NCI-H2196 (cell line): ENCODE results near the gene DIP2C.
"Not testable (repeated sequence)": the region's sequence is repeated elsewhere in the genome, so short reads cannot be mapped to it uniquely, and the experiment has no call there.

ENCODE experiments used
- DNase-seq: peaks from one replicate; lab custom pipeline; 2025; ENCODE audit not compliant: unreplicated experiment; lab: John Stamatoyannopoulos, UW

Gene DIP2C

DNA sequence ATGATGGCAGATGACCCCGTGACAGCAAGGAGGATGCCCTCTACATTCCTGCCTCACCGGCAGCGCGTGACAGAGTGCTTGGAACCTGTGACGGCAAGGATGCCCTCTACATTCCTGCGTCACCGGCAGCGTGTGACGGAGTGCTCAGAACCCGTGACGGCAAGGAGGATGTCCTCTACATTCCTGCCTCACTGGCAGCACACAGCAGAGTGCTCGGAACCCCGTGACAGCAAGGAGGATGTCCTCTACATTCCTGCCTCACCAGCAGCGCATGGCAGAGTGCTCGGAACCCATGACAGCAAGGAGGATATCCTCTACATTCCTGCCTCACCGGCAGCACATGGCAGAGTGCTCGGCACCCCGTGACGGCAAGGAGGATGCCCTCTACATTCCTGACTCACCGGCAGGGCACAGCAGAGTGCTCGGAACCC lies 231.0 kb downstream of the DIP2C start:
- no peak for DNase-seq

DNA sequence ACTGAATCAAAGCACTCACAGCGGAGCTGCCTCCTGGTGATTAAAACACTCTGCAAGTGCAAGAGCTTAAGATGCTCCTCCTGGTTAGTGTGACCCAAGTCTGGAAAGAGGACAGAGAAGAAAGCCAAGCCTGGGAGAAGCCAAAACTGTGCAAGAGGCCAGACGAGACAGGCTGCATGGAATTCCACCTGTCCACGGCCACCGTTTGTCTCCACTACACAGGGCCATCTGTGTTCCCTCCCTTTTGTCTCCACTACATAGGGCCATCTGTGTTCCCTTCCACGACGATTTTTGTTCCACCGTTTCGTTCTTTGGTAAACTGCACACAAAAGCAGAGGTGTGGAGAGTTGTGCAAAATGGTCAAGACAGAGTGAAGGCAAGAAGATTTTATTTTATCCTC lies 233.0 kb downstream of the DIP2C start:
- no peak for DNase-seq

DNA sequence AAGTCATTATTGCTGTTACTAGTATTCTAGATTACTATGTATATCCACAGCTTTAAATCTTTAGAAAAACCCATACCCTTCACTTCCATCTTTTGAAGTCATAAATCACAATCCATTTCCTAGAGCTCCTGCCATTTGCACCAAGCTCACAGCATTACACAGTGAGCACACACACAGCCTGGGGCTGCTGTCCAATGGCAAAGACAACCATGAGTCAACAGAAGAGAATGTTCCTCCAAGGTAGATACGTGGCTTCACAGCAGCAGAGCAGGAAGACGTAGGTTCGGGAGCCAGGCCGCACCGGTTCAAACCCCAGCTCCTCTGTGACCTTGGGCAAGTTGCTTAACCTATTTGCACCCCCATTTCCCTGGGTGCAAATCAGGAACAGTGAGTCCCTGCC lies 234.6 kb downstream of the DIP2C start:
- DNase-seq, result no peak

DNA sequence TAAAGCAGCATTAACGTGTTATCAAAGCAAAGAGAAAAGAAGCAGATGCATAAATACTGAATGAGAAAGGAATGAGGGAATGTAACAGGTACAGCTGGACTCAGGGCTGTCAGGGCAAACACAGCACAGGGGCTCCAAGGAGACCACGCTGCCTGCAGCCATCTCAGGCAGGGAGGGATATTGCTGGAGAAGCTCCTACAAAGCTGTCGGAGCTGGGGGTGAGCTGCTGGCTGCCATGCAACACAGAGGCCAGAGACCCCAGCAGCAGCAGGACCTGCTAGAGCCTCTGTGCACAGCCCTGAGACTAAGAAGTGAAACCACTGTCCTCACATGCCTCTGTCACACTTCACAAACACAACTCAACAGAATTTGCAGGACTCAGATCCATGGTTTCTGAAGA lies 235.8 kb downstream of the DIP2C start:
- no peak for DNase-seq

DNA sequence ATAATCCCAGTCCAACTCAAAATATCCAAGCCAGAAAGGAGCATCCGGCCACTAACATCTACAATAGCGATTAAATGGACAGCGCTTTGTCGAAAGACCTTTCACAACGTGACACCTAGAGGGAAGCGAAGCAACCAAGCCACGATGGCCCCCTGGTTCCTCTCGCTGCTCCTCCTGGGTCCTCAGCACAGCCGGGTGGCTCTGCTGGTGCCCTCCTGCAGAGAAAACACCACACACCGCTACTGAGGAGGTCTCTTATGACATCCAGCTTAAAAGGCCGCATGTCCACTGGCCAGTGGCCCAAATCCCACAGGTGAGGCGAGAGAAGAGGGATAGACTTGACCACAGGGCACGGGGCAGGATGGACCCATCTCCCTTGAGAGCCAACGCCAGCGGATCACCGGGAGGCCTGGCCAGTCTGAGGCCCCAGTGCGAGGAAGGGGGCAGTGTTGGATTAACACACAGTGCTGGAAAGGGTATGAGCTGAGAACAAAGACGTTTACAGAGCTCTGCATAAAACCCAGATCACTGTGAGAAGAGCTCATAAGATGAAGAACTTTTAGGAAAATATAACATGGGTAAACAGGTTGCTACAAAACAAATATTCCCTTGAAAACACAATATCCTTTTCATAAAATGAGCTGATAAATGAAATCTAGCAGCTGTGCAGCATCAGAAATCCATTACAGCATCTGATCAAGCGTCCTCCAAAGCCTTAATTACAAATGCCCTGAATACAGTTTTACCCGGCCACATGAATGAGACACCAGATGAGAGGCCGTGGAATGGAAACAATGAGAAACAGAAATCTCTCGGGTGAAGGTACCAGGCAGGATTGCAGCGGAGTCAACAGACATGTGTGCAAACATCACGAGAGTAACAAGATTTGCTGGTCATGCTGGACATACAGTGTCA lies 236.7 kb downstream of the DIP2C start:
- no peak for DNase-seq

DNA sequence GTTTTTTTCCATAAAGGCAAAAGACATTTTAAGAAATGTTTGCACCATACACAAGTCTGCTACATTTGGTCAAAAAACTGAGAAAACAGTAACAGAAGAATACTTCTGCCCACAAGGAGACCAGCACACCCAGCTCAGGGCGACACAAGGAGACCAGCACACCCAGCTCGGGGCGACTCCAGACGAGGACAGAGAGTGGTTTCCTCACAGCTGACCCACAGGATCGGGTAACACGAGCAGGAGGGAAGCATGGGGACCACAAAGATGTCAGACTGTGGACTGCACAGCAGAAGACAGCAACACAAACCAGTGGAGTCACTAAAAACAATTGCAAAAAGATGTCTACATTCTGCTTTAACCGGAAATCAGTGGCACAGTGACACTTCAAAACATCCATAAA lies 237.6 kb downstream of the DIP2C start:
- no peak for DNase-seq

DNA sequence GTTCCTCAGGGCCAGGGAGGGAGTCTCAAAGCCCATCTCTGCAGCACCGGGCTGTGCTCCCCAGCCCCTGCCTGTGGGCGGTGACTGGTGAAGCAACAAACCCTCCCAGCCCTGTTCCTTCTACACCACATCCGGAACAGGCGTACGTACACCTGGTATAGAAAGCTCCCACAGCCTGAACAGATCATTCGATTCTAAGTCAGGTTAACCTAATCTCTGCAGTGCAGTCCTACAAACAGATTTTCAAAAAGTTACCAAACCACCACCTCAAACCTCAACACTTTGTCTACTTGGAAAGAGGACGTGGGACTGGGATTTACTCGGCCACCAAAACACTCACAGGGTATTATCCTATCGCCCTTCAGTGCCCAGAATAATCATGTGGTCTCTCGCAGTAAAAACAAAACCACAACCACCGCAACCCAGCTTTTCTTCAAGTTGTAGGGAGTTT lies 238.4 kb downstream of the DIP2C start:
- DNase-seq, result no peak

DNA sequence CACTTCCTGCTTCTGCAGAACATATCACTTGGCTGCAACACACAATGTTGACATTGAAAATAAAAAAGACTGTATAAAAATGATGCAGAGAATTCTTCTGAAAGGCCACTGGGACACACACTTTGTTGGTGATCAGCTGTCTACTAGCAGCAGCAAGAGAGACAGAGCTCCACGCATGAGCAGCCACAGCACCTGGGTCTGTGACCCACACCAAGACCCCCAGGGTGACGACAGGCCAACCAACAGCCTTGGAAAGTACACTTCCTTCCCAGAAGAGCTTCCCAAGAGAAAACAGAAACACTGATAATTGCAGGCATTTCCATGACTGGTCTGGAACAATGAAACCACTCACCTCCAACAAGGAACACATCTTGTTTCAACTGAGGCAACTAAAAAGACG lies 239.0 kb downstream of the DIP2C start:
- DNase-seq, result no peak

DNA sequence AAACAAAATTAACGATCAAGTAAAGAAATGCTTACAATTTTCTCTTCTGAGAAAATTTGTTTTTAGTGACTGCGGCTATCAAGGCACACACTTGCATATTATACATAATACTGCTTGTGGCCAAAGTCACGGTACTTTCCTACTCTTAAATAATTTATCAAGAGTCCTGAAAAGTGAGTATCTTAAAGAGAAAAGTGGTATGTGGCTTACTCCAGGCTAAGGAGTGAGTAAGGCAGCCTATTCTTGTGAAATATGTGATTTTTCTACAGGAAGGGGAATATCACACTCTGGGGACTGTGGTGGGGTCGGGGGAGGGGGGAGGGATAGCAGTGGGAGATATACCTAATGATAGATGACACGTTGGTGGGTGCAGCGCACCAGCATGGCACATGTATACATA lies 240.1 kb downstream of the DIP2C start:
- not testable (repeated sequence) for DNase-seq

DNA sequence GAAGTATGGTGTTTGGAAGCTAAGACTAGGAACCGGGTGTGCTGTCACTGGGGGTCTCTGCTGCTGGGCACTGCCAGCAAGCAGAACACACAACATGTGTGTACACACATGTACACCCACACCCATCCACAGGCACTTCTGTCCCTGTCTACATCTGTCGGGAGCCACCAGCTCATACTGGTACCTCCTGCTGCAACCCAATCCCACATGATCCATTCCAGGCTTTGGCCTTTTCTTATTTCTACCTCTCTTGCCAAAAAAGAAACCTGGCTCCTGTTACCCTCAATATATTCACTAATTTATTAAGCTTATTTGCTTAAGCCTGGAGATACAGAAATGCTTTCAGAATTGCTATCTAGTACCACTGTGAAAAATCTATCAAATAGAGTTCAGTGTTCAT lies 246.0 kb downstream of the DIP2C start:
- DNase-seq, result no peak

DNA sequence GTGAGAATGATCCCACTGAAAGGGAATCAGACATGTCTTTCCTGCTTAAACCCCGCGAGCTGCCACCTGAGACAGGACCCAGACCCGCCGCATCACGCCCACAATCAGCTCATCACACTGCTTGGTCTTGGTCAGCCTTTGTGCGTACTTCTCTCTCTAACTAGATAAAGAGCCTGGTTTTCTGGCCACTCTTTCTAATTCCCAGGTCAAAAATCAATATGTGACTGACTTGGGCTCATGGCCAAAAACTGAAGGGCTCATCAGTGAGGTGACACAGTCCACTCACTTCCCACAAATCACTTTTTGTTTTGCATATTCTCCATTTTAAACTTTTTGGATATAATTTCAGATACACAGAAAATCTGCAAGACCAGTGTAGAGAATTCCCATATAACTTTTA lies 247.3 kb downstream of the DIP2C start:
- no peak for DNase-seq

DNA sequence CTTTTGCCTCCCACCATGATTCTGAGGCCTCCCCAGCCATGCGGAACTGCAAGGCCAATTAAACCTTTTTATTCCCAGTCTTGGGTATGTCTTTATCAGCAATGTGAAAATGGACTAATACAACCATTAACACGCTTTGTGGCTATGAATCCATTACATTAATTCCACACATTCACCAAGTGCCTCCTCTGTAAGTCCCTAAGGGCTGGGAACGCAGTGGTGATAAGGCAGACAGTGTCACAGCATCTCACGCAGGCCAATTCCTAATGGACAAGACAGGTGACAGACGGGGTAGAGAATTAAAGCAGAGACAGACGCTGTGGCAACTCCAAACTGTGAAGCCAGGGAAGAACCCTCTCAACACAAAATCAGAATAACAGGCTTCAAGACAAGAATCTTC lies 247.8 kb downstream of the DIP2C start:
- no peak for DNase-seq

DNA sequence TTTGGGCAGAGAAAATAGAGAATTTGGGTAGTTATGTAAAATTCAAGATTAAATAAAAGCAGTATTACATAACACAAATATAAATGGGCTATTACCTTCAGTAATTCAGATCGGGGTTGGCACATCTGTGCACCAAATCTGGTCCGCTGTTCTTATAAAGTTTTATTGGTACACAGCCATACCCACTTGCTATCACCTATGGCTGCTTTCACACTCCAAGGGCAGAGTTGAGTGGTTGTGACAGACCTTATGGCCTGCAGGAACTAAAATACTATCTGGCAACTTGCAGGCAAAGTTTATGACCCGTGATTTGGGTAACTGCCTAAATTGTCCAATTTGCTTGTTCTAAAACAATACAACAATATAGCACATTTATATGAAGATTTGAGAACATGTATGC lies 249.3 kb downstream of the DIP2C start:
- DNase-seq, result no peak

DNA sequence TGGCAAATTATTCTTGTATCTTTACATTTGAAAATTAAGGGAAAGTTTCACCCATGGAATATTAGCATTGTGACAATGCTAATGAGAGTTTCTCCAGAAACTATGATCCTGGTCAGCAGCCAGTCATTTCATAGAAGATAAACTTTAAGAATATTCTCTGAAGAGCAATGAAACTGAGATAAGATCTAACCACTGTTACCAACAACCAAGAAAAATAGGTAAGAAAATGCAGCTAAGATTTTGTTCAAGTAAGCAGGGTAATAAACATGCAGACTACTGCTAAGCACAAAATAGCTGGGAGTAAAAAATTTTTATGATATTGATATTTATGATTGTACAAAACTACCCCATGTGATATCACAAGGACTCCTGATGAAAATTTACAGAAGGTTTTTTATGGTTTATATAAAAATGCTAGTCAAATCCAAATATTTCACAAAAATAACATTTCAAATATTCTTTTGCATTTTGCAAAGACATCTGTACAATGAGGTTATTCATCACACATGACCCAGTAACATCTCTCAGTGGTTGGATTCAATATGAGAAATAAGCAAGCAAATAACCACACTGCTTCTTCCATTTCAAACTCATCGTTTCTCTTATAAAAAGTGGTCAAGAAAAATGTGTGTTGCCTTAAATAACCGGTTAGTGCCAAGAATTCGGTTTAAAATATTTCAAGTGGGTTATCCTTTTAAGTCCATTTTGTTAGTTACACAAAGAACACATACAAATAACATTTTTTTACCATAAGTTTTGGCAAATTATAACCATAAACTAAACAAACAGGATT lies 251.6 kb downstream of the DIP2C start:
- no peak for DNase-seq

DNA sequence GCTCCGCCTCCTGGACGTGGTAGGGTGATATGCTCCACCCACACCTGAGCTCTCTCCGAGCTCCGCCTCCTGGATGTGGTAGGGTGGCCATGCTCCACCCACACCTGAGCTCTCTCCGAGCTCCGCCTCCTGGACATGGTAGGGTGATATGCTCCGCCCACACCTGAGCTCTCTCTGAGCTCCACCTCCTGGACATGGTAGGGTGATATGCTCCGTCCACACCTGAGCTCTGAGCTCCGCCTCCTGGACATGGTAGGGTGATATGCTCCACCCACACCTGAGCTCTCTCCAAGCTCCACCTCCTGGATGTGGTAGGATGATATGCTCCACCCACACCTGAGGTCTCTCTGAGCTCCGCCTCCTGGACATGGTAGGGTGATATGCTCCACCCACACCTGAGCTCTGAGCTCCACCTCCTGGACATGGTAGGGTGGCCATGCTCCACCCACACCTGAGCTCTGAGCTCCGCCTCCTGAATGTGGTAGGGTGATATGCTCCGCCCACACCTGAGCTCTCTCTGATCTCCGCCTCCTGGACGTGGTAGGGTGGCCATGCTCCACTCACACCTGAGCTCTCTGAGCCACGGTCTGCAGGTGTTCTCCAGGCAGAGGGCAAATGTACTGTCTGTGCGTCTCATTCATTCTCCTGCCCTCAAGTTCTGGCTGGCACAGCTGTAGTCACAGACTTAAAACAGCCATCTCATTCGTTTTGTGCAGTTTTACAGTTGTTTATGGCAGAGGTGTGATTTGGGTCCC lies 252.4 kb downstream of the DIP2C start:
- no peak for DNase-seq

DNA sequence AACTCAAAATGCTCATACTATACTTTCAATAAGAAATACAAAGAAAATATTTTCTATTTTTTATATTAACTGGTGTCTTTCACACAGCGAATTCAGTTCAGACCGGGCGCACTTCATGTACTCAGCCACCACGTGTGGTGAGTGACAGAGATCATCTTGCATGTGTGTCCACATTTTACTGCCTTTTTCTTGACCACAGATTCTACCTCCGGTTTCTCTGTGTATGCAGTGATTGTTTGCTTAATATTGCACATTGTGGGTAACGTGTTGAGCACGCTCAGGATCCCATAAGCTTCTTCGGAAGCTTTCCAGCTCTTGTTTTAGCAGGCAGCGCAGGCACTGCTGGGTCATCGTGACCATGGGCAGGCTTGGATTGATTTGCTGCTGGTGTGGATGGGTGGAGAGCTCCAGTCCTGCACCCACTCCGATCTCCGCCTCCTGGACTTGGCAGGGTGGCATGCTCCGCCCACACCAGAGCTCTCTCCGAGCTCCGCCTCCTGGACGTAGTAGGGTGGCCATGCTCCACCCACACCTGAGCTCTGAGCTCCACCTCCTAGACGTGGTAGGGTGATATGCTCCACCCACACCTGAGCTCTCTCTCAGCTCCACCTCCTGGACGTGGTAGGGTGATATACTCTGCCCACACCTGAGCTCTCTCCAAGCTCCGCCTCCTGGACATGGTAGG lies 253.3 kb downstream of the DIP2C start:
- no peak for DNase-seq

DNA sequence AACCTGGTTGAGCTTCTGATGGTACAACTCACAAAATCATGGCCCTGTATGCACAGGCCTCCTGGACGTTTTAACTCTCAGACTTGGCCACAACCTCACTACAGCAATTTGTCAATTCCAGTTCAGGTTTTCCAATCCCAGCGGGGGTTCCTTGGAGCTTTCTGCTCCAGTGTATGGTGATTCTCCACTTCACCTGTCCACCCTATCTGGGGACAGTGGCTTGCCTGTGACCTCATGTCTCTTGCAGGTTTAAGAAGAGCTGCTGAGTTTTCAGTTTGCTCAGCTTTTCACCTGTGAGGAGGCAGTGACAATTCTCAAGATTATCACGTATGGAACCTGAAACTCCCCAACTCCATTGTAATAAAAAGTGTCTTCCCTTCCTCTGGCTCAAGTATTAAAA lies 254.1 kb downstream of the DIP2C start:
- no peak for DNase-seq

DNA sequence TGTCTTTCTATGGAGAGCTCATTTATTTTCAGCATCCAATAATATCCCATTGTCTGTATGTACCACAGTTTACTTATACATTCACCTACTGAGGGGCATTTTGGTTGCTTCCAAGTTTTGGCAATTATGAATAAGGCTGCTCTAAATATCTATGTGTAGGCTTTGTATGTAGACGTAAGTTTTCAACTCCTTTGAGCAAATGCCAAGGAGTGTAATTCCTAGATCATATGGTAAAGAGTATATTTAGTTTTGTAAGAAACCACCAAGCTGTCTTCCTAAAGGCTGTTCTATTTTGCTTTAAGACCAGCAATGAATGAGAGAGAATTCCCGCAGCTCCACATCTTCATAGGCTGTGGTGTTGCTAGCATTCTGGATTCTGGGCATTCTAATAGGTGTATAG lies 259.8 kb downstream of the DIP2C start:
- DNase-seq, result no peak

DNA sequence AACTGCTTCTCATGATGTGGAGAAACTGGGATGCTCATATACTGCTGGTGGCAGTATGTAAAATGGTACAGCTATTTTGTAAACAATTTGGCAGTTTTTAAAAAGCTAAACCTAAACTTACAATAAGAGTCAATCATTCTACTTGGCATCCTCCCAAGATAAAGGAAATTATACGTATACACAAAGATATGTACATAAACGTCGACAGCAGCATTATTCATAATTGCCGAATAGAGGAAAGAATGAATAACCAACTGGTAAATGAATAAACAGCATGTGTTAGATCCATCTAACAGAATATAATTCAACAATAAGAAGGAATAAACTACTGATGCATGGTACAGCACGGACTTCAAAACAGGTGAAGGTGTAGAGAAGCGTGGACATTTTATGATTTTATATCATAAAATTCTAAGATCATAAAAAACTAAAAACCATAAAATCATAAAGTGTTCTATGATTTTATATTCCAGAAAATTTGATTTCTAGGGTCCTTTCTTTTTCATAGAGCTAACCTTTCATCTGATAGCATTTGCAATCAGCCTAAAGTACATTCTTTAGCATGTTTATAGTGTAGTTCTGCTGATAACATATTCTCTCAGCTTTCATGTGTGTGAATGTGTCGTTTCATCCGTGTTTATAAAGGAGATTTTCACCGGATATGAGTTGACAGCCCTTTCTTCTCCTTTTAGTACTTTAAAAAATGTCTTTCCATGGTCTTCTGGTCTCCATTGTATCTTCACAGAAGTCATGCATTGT lies 261.5 kb downstream of the DIP2C start:
- DNase-seq, result no peak

DNA sequence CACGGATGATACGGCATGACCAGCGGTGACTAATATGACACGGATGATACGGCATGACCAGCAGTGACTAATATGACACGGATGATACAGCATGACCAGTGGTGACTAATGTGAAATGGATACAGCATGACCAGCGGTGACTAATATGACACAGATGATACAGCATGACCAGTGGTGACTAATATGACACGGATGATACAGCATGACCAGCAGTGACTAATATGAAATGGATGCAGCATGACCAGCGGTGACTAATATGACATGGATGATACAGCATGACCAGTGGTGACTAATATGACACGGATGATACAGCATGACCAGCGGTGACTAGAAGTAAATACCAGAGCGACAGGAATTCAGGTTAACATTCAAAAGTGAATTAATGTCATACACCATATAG lies 264.1 kb downstream of the DIP2C start:
- not testable (repeated sequence) for DNase-seq
